Stimulated activated CD4-positive, alpha-beta T cell treated with anti-CD3 and anti-CD28 coated beads, Interleukin-1b, Interleukin-23, amount 100 ng/mL, for 48 hours (primary cell): ENCODE measurements around the gene TMEM243.
"Not testable (repeated sequence)": the region's sequence is repeated elsewhere in the genome, so short reads cannot be mapped to it uniquely, and the experiment has no call there.

Source experiments
- DNase-seq: peaks from one replicate; pipeline ENCODE4 v3.0.0-alpha.2; 2020

TMEM243 gene

GRCh38 chr7:87209295-87209924, 10.1 kb downstream of the TMEM243 start:
- DNase-seq, result no peak

GRCh38 chr7:87206361-87206760, 13.2 kb downstream of the TMEM243 start:
- no peak for DNase-seq

- not testable (repeated sequence) for DNase-seq
Measured at GRCh38 chr7:87205701-87206100, 13.8 kb downstream of the TMEM243 start.

- no peak for DNase-seq
Measured at GRCh38 chr7:87204933-87205332, 14.6 kb downstream of the TMEM243 start.

GRCh38 chr7:87203929-87204328, 15.6 kb downstream of the TMEM243 start:
- DNase-seq, result not testable (repeated sequence)

GRCh38 chr7:87202705-87203104, 16.8 kb downstream of the TMEM243 start:
- DNase-seq, result no peak

GRCh38 chr7:87202208-87202607, 17.3 kb downstream of the TMEM243 start:
- no peak for DNase-seq

GRCh38 chr7:87199700-87200450, 19.7 kb downstream of the TMEM243 start:
- no peak for DNase-seq

- DNase-seq, result no peak
Measured at GRCh38 chr7:87199241-87199640, 20.3 kb downstream of the TMEM243 start.

GRCh38 chr7:87193912-87194311, 25.6 kb downstream of the TMEM243 start:
- no peak for DNase-seq

- DNase-seq, result no peak
Measured at GRCh38 chr7:87192784-87193487, 26.6 kb downstream of the TMEM243 start.

- no peak for DNase-seq
Measured at GRCh38 chr7:87190783-87191182, 28.7 kb downstream of the TMEM243 start.

GRCh38 chr7:87188930-87189329, 30.6 kb downstream of the TMEM243 start:
- no peak for DNase-seq

GRCh38 chr7:87187120-87187519, 32.4 kb downstream of the TMEM243 start:
- no peak for DNase-seq

- no peak for DNase-seq
Measured at GRCh38 chr7:87179180-87179579, 40.4 kb downstream of the TMEM243 start.

GRCh38 chr7:87178320-87178719, 41.2 kb downstream of the TMEM243 start:
- DNase-seq, result no peak

GRCh38 chr7:87173471-87173870, 46.1 kb downstream of the TMEM243 start:
- DNase-seq, result no peak

- DNase-seq, result no peak
Measured at GRCh38 chr7:87171282-87171934, 48.1 kb downstream of the TMEM243 start.

- DNase-seq, result no peak
Measured at GRCh38 chr7:87170828-87171227, 48.7 kb downstream of the TMEM243 start.

- DNase-seq, result no peak
Measured at GRCh38 chr7:87164433-87164832, 55.1 kb downstream of the TMEM243 start.

- DNase-seq, result no peak
Measured at GRCh38 chr7:87159538-87159937, 60.0 kb downstream of the TMEM243 start.

GRCh38 chr7:87156709-87157108, 62.8 kb downstream of the TMEM243 start:
- no peak for DNase-seq

GRCh38 chr7:87155788-87156187, 63.7 kb downstream of the TMEM243 start:
- no peak for DNase-seq
